ENCODE measurements around the gene SLC18A3.

SLC18A3 gene

GRCh38 chr10:49620841-49621378 lies 10.8 kb downstream of the SLC18A3 start:
- no peak overlapping the region for H3K4me3 ChIP-seq (ENCODE audit: low read depth, low read length)
- DNase-seq (ENCODE audit: low read depth): no peak

GRCh38 chr10:49621561-49621960 lies 11.5 kb downstream of the SLC18A3 start:
- DNase-seq (ENCODE audit: low read depth): no peak

GRCh38 chr10:49622426-49623425 lies 12.6 kb downstream of the SLC18A3 start:
- no peak overlapping the region for H3K4me3 ChIP-seq (ENCODE audit: low read depth, low read length)
- no peak for DNase-seq (ENCODE audit: low read depth)

More at GRCh38 chr10:49621561-49621960, 11.5 kb downstream of the SLC18A3 start:
- H3K4me3 ChIP-seq (ENCODE audit: low read depth, low read length): no peak overlapping the region

- no peak overlapping the region for H3K4me3 ChIP-seq (ENCODE audit: low read depth, low read length)
- DNase-seq (ENCODE audit: low read depth): no peak
These were observed 14.5 kb downstream of the SLC18A3 start for GRCh38 chr10:49624629-49625028.

- no peak for DNase-seq (ENCODE audit: low read depth)
- H3K4me3 ChIP-seq (ENCODE audit: low read depth, low read length): no peak overlapping the region
These were observed 15.3 kb downstream of the SLC18A3 start for GRCh38 chr10:49625411-49625810.

GRCh38 chr10:49627038-49627437 lies 16.9 kb downstream of the SLC18A3 start:
- no peak overlapping the region for H3K4me3 ChIP-seq (ENCODE audit: low read depth, low read length)
- DNase-seq (ENCODE audit: low read depth): no peak

- no peak for DNase-seq (ENCODE audit: low read depth)
- H3K4me3 ChIP-seq (ENCODE audit: low read depth, low read length): no peak overlapping the region
These were observed 17.6 kb downstream of the SLC18A3 start for GRCh38 chr10:49627644-49628247.

- no peak overlapping the region for H3K4me3 ChIP-seq (ENCODE audit: low read depth, low read length)
- DNase-seq (ENCODE audit: low read depth): no peak
These were observed 18.5 kb downstream of the SLC18A3 start for GRCh38 chr10:49628599-49628998.

GRCh38 chr10:49629431-49629881 lies 19.3 kb downstream of the SLC18A3 start:
- H3K4me3 ChIP-seq (ENCODE audit: low read depth, low read length): no peak overlapping the region
- no peak for DNase-seq (ENCODE audit: low read depth)

GRCh38 chr10:49631975-49632374 lies 21.9 kb downstream of the SLC18A3 start:
- no peak overlapping the region for H3K4me3 ChIP-seq (ENCODE audit: low read depth, low read length)
- no peak for DNase-seq (ENCODE audit: low read depth)

- H3K4me3 ChIP-seq (ENCODE audit: low read depth, low read length): no peak overlapping the region
- no peak for DNase-seq (ENCODE audit: low read depth)
These were observed 22.6 kb downstream of the SLC18A3 start for GRCh38 chr10:49632406-49633317.

GRCh38 chr10:49633327-49634068 lies 23.4 kb downstream of the SLC18A3 start:
- no peak for DNase-seq (ENCODE audit: low read depth)
- H3K4me3 ChIP-seq (ENCODE audit: low read depth, low read length): no peak overlapping the region

- no peak for DNase-seq (ENCODE audit: low read depth)
These were observed 24.1 kb downstream of the SLC18A3 start for GRCh38 chr10:49634069-49634660.

GRCh38 chr10:49642311-49642710 lies 32.2 kb downstream of the SLC18A3 start:
- H3K4me3 ChIP-seq (ENCODE audit: low read depth, low read length): no peak overlapping the region
- DNase-seq (ENCODE audit: low read depth): no peak

More at GRCh38 chr10:49634069-49634660, 24.1 kb downstream of the SLC18A3 start:
- no peak overlapping the region for H3K4me3 ChIP-seq (ENCODE audit: low read depth, low read length)

GRCh38 chr10:49643241-49644034 lies 33.3 kb downstream of the SLC18A3 start:
- H3K4me3 ChIP-seq (ENCODE audit: low read depth, low read length): no peak overlapping the region
- DNase-seq (ENCODE audit: low read depth): no peak

- DNase-seq (ENCODE audit: low read depth): no peak
- H3K4me3 ChIP-seq (ENCODE audit: low read depth, low read length): no peak overlapping the region
These were observed 34.0 kb downstream of the SLC18A3 start for GRCh38 chr10:49644035-49644646.

GRCh38 chr10:49645417-49645816 lies 35.3 kb downstream of the SLC18A3 start:
- DNase-seq (ENCODE audit: low read depth): no peak
- no peak overlapping the region for H3K4me3 ChIP-seq (ENCODE audit: low read depth, low read length)
